ENCODE measurements around the gene RPTOR. TPM values are rescaled to one million over a fixed set of nuclear protein-coding genes. Genes with fewer than 3 reads are reported as not detected.

The RPTOR gene
- total RNA-seq, 2 experiments from 2014 or later: 45.3 to 49.1 TPM

DNA sequence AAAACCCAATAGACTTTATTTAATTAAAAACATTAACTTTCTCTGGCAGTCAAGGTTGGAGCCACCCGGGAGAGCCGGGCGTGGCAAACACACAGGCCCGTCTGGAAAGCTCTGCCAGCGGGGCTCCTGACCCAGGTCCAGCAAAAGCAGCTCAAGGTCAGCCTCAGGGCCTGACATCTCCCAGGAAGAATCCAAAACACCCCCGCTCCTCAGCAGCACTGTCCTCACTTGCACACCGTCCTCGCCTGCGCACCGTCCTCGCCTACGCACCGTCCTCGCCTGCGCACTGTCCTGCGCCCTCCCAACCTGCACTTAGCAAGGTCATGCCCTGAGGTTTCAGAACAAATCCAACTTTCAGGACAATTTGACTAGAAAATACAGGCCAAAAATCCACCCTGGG is 31.4 kb upstream of the RPTOR start:
- Mint-ChIP-seq H3K4me3 (no peak overlapping the region), H3K9me3 (no peaks in the 10 kb centered on the region), H3K36me3 (ENCODE audit: low read depth) (no peaks in the 10 kb centered on the region), H3K4me1 (ENCODE audit: low read depth) (no peaks in the 10 kb centered on the region), H3K27me3 (peaks cover 2% of the 10 kb centered on the region), H3K27ac (no peak overlapping the region)
- no peak for ATAC-seq
- intact Hi-C loops (cut with micrococcal nuclease): no loop called here
- TF ChIP-seq, protein P1, sequence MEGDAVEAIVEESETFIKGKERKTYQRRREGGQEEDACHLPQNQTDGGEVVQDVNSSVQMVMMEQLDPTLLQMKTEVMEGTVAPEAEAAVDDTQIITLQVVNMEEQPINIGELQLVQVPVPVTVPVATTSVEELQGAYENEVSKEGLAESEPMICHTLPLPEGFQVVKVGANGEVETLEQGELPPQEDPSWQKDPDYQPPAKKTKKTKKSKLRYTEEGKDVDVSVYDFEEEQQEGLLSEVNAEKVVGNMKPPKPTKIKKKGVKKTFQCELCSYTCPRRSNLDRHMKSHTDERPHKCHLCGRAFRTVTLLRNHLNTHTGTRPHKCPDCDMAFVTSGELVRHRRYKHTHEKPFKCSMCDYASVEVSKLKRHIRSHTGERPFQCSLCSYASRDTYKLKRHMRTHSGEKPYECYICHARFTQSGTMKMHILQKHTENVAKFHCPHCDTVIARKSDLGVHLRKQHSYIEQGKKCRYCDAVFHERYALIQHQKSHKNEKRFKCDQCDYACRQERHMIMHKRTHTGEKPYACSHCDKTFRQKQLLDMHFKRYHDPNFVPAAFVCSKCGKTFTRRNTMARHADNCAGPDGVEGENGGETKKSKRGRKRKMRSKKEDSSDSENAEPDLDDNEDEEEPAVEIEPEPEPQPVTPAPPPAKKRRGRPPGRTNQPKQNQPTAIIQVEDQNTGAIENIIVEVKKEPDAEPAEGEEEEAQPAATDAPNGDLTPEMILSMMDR (IDR thresholded peaks at IDR 0.05): no peak
- DNase-seq: no peak
- CTCF ChIA-PET: no interaction called here
- POLR2A ChIA-PET: no interaction called here

DNA sequence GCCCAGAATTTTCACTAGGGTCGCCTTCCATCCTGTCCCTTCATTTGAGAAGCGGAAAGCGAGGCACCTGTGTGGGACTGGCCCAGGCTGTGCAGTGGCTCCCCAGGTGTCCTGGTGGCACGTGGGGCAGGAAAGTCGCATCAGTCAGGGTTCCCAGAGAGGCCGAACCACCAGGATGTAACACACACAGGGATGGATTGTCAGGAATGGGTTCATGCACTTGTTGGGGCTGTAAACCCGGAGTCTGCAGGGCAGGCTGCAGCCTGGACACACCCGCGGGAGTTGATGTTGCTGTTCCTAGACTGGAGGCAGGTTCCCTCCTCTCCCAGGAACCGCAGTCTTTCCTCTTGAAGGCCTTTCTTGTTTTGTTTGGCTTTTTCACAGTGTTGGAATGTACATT is 30.7 kb upstream of the RPTOR start:
- TF ChIP-seq, protein P1 (IDR thresholded peaks at IDR 0.05): no peak
- ATAC-seq (no peak), DNase-seq (no peak)
- H3K4me1 Mint-ChIP-seq (ENCODE audit: low read depth): no peaks in the 10 kb centered on the region
- no peak overlapping the region for H3K4me3 Mint-ChIP-seq
- ChIA-PET CTCF (no interaction called here), POLR2A (no interaction called here)
- H3K36me3 Mint-ChIP-seq (ENCODE audit: low read depth): no peaks in the 10 kb centered on the region
- no peaks in the 10 kb centered on the region for H3K9me3 Mint-ChIP-seq
- peaks cover 2% of the 10 kb centered on the region for H3K27me3 Mint-ChIP-seq
- intact Hi-C loops (cut with micrococcal nuclease): no loop called here
- H3K27ac Mint-ChIP-seq: no peak overlapping the region

DNA sequence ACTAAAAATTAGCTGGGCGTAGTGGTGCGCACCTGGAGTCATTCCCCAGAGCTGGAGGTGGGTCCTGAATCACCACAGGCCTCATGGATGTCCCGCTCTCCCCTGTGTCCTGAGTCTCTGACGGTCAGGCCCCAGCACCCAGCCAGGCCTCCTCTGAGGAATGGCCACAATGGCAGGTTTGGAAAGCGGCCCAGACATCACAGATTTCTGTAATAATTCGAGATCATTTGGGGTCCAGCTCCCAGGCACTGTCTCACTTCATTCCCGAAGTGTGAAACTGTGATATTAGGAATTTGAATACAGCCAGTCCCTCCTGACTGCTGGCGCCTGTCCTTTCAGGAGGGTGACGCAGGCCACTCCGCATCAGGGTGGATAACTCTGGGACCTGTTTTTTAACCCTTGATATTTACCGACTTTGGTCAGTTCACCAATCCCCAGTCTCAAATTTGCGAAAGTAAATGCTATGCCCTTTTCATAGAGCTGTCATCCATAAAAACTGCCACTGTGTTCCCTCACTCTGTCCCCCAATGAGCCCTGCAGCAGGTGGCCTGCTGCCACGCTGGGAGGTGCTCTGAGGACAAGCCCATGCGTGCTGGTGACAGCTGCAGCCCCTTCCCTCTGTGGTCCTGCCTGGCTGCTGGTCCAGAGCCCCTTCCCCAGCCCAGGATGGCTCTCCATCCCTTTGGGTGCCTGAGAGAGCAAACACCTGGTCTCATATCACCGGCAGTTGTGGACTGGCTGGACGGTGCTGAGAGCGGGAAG is 28.3 kb upstream of the RPTOR start:
- Mint-ChIP-seq H3K4me3 (no peak overlapping the region), H3K27ac (no peak overlapping the region), H3K4me1 (ENCODE audit: low read depth) (no peaks in the 10 kb centered on the region), H3K36me3 (ENCODE audit: low read depth) (no peaks in the 10 kb centered on the region), H3K27me3 (peaks cover 2% of the 10 kb centered on the region), H3K9me3 (no peaks in the 10 kb centered on the region)
- POLR2A ChIA-PET: no interaction called here
- TF ChIP-seq, protein P1 (IDR thresholded peaks at IDR 0.05): no peak
- DNase-seq (no peak), ATAC-seq (no peak)
- intact Hi-C loops (cut with micrococcal nuclease): no loop called here
- CTCF ChIA-PET: no interaction called here

DNA sequence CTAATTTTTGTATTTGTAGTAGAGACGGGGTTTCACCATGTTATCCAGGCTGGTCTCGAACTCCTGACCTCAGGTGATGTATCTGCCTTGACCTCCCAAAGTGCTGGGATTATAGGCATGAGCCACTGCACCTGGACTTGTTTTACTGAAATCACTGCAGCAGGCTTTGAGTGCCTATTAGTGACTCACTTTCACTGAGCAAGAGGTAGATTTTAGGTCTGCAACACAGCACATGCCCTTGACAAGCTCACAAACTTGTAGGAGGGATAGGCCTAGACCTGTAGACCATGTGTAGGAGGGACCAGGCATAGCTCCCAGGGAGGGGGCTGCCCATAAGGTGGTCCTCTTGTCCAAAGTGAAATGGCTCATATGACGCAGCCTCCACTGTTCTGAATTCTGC is 27.0 kb upstream of the RPTOR start:
- TF ChIP-seq, protein P1 (IDR thresholded peaks at IDR 0.05): no peak

DNA sequence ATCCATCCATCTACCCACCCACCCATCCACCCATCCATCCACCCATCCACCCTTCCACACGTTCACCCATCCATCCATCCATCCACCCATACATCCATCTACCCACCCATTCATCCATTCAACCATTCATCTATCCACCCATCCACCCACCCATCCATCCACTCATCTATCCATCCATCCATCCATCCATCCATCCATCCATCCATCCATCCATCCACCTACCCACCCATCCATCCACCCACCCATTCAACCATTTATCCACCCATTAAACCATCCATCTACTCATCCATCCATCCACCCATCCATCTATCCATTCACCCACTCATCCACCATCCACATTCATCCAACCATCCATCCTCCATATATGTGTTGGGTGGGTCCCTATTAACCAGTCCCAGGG is 26.2 kb upstream of the RPTOR start:
- ChIA-PET CTCF (no interaction called here), POLR2A (no interaction called here)
- H3K4me1 Mint-ChIP-seq (ENCODE audit: low read depth): no peaks in the 10 kb centered on the region
- no peak overlapping the region for H3K4me3 Mint-ChIP-seq
- no peaks in the 10 kb centered on the region for H3K9me3 Mint-ChIP-seq
- H3K27ac Mint-ChIP-seq: no peak overlapping the region
- intact Hi-C loops (cut with micrococcal nuclease): no loop called here
- no peak for ATAC-seq
- DNase-seq: no peak
- TF ChIP-seq, protein P1 (IDR thresholded peaks at IDR 0.05): no peak
- H3K27me3 Mint-ChIP-seq: peaks cover 2% of the 10 kb centered on the region
- no peaks in the 10 kb centered on the region for H3K36me3 Mint-ChIP-seq (ENCODE audit: low read depth)

More for the DNA sequence above, 27.0 kb upstream of the RPTOR start:
- no peak for DNase-seq
- Mint-ChIP-seq H3K4me1 (ENCODE audit: low read depth) (no peaks in the 10 kb centered on the region), H3K9me3 (no peaks in the 10 kb centered on the region), H3K27me3 (peaks cover 4% of the 10 kb centered on the region), H3K4me3 (no peak overlapping the region), H3K36me3 (ENCODE audit: low read depth) (no peaks in the 10 kb centered on the region), H3K27ac (no peak overlapping the region)
- ChIA-PET CTCF (no interaction called here), POLR2A (no interaction called here)
- ATAC-seq: no peak
- intact Hi-C loops (cut with micrococcal nuclease): no loop called here

All from activated CD8-positive, alpha-beta T cell treated with anti-CD3 and anti-CD28 coated beads for 36 hours (primary cell).